D341Med (cell line): ENCODE results near the gene TMEM121B.

Experiments used
- DNase-seq: peaks from one replicate; pipeline ENCODE4 v3.0.0; 2012; ENCODE audit warnings: low spot score

Gene TMEM121B

DNA sequence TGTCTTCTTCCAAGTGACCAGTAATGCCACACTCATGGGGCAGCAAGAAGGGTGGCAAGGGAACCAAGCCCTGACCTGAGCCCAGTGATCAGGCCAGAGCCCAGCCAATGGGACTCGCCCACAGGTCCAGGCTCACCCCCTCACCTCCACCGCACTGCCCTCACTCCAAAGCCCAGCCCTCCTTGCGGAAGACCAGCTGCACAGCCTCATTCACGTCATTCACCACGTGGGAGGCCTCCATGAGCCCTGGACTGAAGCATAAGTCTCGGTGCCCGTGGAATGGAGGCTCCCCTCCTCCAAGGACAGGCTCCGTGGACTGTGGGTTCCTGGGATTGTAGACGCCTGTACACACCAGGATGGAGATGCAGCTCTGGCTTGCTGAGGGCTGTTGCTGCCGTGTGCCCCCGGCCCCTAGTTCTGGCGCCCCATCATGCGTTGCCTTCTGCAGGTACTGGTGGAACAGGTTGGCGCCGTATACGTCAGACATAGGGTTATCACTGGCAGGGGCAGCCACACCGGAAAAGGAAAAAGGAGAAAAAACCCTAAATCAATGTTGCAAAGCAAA, 16.8 kb upstream of the TMEM121B start:
- DNase-seq = no peak

GRCh38 chr22:17137170-17137569, 16.0 kb upstream of the TMEM121B start:
- no peak for DNase-seq

DNA sequence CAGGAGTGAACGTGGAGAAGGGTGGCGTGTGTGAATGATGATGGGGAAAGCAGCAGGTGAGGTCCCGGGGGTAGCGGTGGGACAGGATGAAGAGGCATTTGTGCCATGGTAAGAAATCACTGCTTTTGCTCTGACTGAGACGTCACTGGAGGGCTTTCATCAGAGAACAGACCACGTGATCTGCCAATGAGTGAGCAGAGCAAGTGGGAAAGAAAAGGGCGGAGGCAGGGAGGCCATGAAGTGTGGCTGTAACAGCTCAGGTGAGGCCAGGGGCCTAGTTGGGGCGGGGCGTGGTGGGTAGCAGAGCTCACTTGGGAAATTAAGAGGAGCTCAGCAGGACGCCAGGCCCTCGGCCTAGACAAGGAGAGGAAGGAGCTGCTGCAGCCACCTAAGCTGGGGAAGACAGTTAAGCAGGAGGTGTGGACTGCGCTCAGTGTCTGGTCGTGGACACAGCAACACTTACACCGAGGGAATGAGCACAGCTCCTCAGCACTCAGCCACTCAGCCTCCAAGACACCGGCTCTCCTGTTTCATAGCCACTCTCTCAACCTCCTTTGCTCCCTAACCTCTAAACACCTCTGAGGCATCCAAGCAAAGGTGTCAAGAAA, 14.1 kb upstream of the TMEM121B start:
- no peak for DNase-seq

- no peak for DNase-seq
These were observed 12.0 kb upstream of the TMEM121B start for GRCh38 chr22:17133137-17133536.

DNA sequence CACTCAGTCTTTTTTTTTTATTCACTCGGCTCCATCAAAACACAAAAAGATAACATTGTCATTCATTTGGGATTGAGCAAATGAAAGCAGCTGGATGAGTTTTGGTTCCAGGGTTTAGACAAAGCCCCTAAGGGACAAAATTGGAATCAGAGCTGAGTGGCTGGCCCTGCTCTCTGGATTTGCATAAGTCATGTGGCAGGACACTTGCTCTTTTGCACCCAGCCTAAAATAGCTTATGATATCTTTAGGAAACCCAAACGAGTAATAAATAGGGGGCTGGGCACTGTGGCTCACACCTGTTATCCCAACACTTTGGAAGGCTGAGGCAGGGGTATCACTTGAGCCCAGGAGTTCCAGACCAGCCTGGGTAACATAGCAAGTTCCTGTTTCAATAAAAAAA, 11.0 kb upstream of the TMEM121B start:
- DNase-seq = no peak

- DNase-seq = peak; percentile 62
These were observed 10.5 kb upstream of the TMEM121B start for GRCh38 chr22:17131686-17132085.

- DNase-seq = no peak
These were observed 9.0 kb upstream of the TMEM121B start for GRCh38 chr22:17130199-17130598.

DNA sequence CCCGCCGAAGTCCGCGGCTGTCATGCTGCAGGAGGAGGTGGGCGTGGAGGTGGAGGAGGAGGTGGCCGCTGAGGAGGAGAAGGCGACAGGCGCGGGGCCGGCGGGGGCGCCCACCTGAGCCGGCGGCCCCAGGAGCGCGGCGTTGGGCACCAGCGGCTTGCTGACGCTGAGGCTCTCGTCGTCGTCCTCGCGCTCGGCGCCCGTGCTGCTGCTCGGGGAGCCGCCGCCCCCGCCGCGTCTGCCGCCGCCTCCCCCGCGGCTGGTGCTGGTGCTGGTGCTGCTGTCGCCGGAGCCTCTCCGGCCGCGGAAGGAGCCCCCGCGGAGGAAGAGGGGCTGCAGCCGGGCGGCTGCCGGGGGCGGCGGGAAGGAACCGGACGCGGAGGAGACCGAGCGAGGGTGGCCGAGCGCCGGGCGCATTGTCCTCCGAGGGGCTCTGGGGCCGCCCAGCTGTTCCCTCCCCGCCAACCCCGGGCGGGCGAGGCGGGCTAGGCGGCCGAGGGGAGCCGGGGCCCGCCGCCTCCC, 388 bp downstream of the TMEM121B start:
- peak; percentile 82 for DNase-seq

- no peak for DNase-seq
These were observed 879 bp downstream of the TMEM121B start for GRCh38 chr22:17120281-17120680.

DNA sequence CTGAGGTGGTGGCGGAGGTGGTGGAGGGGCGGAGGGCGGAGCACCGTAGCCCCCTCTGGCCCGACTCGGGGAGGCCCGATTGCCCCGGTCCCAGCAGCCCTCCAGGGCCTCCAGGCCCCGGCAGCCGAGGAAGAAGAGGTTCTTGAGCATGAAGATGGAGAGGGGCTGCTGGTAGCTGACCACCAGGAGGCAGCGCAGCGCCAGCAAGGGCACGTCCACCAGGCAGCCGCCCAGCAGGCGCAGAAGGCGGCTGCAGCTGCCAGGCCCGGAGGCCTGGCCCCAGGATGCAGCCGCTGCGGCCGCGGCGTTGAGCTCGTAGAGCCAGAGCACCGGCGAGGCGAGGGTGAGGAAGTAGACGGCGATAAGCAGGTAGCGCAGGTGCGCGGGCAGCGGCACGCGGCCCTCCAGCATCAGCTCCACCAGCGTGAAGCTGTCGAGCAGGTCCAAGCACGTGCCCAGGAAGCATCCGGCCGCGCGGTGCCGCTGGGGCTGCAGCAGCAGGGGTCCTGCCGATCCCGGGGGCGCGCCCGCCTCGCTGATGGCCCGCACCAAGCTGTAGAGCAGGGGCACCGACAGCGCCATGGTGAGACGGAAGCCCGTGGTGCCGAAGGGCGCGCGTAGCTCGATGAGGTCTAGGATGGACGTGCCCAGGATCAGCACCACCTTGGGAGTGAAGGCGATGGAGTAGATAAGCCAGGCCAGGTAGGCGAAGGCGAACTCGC, 1.5 kb downstream of the TMEM121B start:
- peak; percentile 67 for DNase-seq

- no peak for DNase-seq
These were observed 2.8 kb downstream of the TMEM121B start for GRCh38 chr22:17118342-17118741.

GRCh38 chr22:17117890-17118289, 3.3 kb downstream of the TMEM121B start:
- DNase-seq = no peak

DNA sequence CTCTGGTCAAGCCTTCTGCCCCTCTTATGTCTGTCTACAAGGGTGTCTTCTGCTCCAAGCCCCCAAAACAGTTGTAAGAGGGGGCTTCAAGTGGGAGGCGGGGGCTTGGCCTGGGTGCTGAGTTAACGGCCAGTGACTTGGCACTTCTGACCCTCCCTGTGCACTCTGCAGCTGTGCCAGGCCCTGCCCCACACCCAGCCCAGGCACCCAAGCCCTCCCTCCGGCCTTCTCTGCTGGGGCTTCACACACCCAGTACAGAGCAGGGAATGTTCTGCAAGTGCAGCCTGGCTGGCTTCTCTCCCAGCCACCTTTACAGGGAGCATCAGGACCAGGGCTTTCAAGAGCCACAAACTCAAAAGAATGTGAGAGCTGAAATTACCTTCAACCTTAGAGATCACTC, 3.8 kb downstream of the TMEM121B start:
- DNase-seq = no peak

GRCh38 chr22:17116572-17117330, 4.4 kb downstream of the TMEM121B start:
- no peak for DNase-seq

- no peak for DNase-seq
These were observed 5.1 kb downstream of the TMEM121B start for GRCh38 chr22:17115945-17116565.

DNA sequence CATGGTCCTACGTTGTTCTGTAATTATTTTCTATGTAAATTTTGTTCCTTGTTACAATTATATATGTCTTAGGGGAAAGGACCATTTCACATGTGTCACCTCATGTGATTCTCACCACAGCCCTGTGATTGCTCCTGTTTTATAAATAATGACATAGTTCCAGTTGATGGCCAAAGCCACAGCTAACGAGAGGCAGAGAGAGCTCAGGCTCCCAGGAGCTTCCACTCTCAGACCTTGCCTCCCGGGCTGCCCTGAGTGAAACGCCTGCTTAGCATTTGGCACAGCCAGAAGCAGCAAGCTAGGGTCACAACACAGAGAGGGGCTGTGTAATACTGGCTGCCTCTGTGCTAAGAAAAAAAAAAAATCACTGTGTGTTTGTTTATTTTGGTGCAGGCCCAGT, 5.9 kb downstream of the TMEM121B start:
- DNase-seq = no peak

DNA sequence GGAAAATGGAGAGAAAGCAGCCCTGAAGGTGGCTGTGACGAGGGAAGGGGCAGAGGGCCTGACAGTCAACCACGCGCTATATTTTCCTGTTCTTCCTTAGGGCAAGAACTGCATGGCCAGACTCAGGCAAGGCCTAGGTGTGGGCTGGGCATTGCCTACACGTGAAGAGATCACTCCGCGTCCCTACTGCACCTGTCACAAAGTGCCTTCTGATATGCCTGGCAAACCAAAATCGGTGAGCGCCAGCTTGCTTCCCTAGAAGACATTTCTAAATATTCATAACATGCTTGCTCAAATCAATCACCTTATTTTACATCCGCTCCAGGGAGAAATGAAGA, 6.3 kb downstream of the TMEM121B start:
- DNase-seq = no peak

DNA sequence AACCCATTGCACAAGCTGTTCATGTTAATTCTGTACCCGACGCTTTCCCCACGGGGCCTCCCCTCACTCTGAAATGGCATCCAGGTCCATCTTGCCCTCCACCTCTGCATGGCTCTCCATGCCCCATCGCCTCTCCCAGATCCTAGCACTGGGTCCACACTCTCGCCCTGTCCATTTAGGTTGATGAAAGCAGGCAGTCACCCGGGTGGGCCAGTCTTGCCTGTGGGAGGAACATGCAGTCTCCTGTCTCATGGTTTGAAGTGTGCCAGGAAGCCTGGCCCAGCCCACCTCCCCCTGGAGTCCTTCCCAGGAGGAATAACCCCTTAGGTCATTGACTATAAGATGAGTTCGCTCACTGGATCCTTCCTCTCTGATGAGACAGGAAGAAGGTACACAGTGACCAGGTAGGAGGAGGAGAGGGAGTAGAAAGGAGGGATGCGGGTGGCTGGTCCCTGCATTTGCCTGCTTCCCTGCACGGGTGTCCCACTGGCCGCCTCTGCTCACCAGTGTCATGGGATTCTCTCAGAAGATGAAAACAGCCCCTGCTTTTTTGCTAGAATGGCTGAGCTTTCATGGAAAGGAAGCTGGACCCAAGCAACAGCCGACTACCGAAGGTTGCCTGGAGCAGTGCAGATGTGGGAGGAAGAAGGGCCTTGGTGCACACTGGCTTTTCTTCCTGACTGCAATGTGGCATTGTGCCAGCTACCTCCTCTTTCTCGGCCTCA, 6.8 kb downstream of the TMEM121B start:
- DNase-seq = no peak

DNA sequence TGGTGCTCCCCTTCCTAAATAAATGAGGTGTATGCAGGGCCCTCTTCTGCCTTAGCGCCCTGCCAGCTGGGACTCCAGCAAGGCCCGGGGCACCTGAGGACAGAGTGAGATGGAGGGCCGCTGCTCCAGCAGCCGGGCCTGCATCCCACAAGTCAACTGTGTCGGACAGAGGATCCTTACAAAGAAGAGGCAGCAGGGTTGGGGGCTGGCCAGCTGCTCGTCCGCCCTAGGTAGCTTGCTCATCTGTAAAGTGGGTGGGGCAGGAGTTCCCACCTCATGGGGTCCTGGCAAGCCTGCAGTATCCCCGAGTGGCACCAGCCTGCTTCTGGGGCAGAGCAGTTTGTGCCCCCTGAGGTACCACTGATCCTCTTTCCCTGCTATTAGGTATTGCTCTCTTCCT, 7.6 kb downstream of the TMEM121B start:
- no peak for DNase-seq

GRCh38 chr22:17112491-17113042, 8.6 kb downstream of the TMEM121B start:
- DNase-seq = no peak

DNA sequence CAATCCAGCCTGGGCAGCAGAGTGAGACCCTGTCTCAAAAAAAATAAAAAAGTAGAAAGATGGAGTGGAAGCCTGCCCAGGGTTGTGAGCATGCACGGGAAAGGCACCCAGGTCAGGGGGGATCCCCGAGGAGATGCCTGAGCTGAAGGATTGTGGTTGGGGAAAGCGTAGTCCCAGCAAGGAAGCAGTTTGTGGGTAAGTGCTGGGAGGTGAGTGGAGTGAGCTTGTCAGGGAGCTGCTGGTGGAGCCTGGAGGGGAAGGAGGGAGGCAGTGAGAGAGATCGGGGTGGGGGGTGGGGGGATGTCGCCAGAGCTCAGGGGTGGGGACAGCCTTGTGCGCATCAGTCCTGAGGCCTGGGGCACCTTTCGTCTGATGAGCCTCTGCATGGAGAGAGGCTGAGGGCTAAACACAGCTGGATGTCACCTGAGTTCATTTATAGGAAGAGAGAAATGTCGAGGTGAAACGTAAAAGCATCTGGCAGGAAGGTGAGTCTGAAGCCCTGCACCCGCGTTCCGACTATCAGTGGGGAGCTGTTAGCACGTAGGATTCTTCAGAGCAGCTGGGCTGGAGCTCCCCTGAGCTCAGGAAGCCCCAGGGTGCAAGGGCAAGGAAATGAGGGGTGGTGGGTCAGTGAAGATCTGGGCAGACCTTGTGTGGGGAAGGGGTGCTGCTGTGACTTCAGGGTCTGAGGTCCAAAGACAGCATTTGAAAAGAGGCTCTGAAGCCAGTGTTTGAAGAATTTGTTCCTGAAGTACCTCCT, 10.2 kb downstream of the TMEM121B start:
- DNase-seq = peak; percentile 6
